ENCODE data around the gene LAMA2. TPM values are rescaled to one million over a fixed set of nuclear protein-coding genes. Genes with fewer than 3 reads are reported as not detected.

LAMA2 gene
- total RNA-seq, 1 donor from 2014 or later: 1.8 TPM

GRCh38 chr6:128964233-128964755 is 81.4 kb downstream of the LAMA2 start:
- H3K27me3 ChIP-seq (ENCODE audit: insufficient read depth, low read length): no peaks in the 10 kb centered on the region
- no peaks in the 10 kb centered on the region for H3K9me3 ChIP-seq (ENCODE audit: insufficient read depth, low read depth, low read length)
- no peaks in the 10 kb centered on the region for H3K36me3 ChIP-seq (ENCODE audit: insufficient read depth, low read length)
- no peaks in the 10 kb centered on the region for H3K27me3 Mint-ChIP-seq (ENCODE audit: low read depth, unreplicated experiment)
- no peak overlapping the region for H3K4me2 ChIP-seq (ENCODE audit: low read length)
- no peaks in the 10 kb centered on the region for H3K4me1 Mint-ChIP-seq (ENCODE audit: low read depth, unreplicated experiment)
- no peak overlapping the region for H3K27ac ChIP-seq (ENCODE audit: low read depth, low read length)
- no peak overlapping the region for H3K27ac Mint-ChIP-seq (ENCODE audit: unreplicated experiment)
- H3K4me3 Mint-ChIP-seq (ENCODE audit: unreplicated experiment): no peak overlapping the region
- H3K9ac ChIP-seq (ENCODE audit: low read length): no peak overlapping the region
- H3K79me2 ChIP-seq (ENCODE audit: insufficient read depth, low read length): no peaks in the 10 kb centered on the region
- DNase-seq (ENCODE audit: low read depth): no peak
- H3K4me3 ChIP-seq (ENCODE audit: insufficient read depth, low read depth, low read length): no peak overlapping the region
- H2AFZ ChIP-seq (ENCODE audit: low read depth, low read length): no peak overlapping the region
- no peaks in the 10 kb centered on the region for H3K36me3 Mint-ChIP-seq (ENCODE audit: low read depth, unreplicated experiment)
- no peaks in the 10 kb centered on the region for H4K20me1 ChIP-seq (ENCODE audit: insufficient read depth, low read length)
- peak; percentile 73 for FAIRE-seq
- TF ChIP-seq EZH2 (IDR thresholded peaks at IDR 0.05; ENCODE audit: insufficient read depth, low read length) (no peak), CTCF (IDR thresholded peaks at IDR 0.05; ENCODE audit: insufficient read depth, low read depth, low read length) (no peak)
- no peaks in the 10 kb centered on the region for H3K4me1 ChIP-seq (ENCODE audit: insufficient read depth, low read length)
- H3K9me3 Mint-ChIP-seq (ENCODE audit: unreplicated experiment): no peaks in the 10 kb centered on the region

DNA sequence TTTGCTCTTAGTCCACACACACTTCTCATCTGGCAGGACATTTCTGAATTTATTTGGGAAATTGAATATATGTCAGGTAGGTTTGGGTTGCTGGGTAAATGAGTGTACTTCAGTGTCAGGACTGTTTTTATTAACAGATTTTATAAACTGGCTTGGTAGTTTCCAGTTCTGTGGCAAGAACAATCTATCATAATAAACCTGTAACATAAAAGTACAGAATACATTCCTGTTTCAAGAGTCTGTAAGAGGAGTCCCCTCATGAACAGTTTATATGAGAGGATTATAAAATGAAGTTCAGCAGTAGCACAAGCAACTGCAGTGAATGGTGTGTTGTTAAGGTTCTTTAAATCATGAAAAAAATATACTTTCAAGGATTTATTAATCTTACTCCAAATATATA is 81.8 kb downstream of the LAMA2 start:
- no peaks in the 10 kb centered on the region for H3K4me1 Mint-ChIP-seq (ENCODE audit: low read depth, unreplicated experiment)
- Histone ChIP-seq H3K4me1 (ENCODE audit: insufficient read depth, low read length) (no peaks in the 10 kb centered on the region), H3K79me2 (ENCODE audit: insufficient read depth, low read length) (no peaks in the 10 kb centered on the region), H3K27me3 (ENCODE audit: insufficient read depth, low read length) (no peaks in the 10 kb centered on the region), H2AFZ (ENCODE audit: low read depth, low read length) (no peak overlapping the region), H3K36me3 (ENCODE audit: insufficient read depth, low read length) (no peaks in the 10 kb centered on the region), H4K20me1 (ENCODE audit: insufficient read depth, low read length) (no peaks in the 10 kb centered on the region), H3K4me3 (ENCODE audit: insufficient read depth, low read depth, low read length) (no peak overlapping the region), H3K4me2 (ENCODE audit: low read length) (no peak overlapping the region), H3K9me3 (ENCODE audit: insufficient read depth, low read depth, low read length) (no peaks in the 10 kb centered on the region), H3K9ac (ENCODE audit: low read length) (no peak overlapping the region), H3K27ac (ENCODE audit: low read depth, low read length) (no peak overlapping the region)
- H3K4me3 Mint-ChIP-seq (ENCODE audit: unreplicated experiment): no peak overlapping the region
- H3K36me3 Mint-ChIP-seq (ENCODE audit: low read depth, unreplicated experiment): no peaks in the 10 kb centered on the region
- H3K9me3 Mint-ChIP-seq (ENCODE audit: unreplicated experiment): no peaks in the 10 kb centered on the region
- FAIRE-seq (peak; percentile 49), DNase-seq (ENCODE audit: low read depth) (no peak)
- no peak for TF ChIP-seq CTCF (IDR thresholded peaks at IDR 0.05; ENCODE audit: insufficient read depth, low read depth, low read length)
- TF ChIP-seq EZH2 (IDR thresholded peaks at IDR 0.05; ENCODE audit: insufficient read depth, low read length): no peak
- H3K27ac Mint-ChIP-seq (ENCODE audit: unreplicated experiment): no peak overlapping the region
- no peaks in the 10 kb centered on the region for H3K27me3 Mint-ChIP-seq (ENCODE audit: low read depth, unreplicated experiment)

DNA sequence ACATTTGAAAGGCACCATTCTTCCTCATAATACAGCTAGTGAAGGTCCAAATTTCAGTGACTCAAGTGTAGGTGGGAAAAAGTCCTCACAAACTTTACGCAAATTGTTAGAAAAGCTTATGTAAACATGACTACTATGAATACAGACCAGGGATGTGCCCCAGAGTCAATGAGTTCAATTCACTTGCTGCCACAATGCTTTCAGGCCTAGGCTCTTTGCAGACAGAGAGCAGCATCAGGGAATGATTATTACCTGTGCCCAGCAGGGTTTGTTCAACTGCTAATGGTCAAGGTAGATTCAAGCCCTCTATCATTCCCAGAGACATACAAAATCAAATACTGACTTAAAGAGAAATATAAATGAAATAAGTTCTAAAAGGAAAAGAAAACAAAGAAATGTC is 84.0 kb downstream of the LAMA2 start:
- Histone ChIP-seq H2AFZ (ENCODE audit: low read depth, low read length) (no peak overlapping the region), H3K79me2 (ENCODE audit: insufficient read depth, low read length) (no peaks in the 10 kb centered on the region), H3K9me3 (ENCODE audit: insufficient read depth, low read depth, low read length) (no peaks in the 10 kb centered on the region), H3K9ac (ENCODE audit: low read length) (no peak overlapping the region), H3K4me1 (ENCODE audit: insufficient read depth, low read length) (no peaks in the 10 kb centered on the region), H3K27ac (ENCODE audit: low read depth, low read length) (no peak overlapping the region), H3K27me3 (ENCODE audit: insufficient read depth, low read length) (no peaks in the 10 kb centered on the region), H3K4me2 (ENCODE audit: low read length) (no peak overlapping the region), H3K36me3 (ENCODE audit: insufficient read depth, low read length) (no peaks in the 10 kb centered on the region), H3K4me3 (ENCODE audit: insufficient read depth, low read depth, low read length) (no peak overlapping the region), H4K20me1 (ENCODE audit: insufficient read depth, low read length) (no peaks in the 10 kb centered on the region)
- Mint-ChIP-seq H3K27me3 (ENCODE audit: low read depth, unreplicated experiment) (no peaks in the 10 kb centered on the region), H3K9me3 (ENCODE audit: unreplicated experiment) (no peaks in the 10 kb centered on the region), H3K36me3 (ENCODE audit: low read depth, unreplicated experiment) (no peaks in the 10 kb centered on the region), H3K27ac (ENCODE audit: unreplicated experiment) (no peak overlapping the region), H3K4me3 (ENCODE audit: unreplicated experiment) (no peak overlapping the region), H3K4me1 (ENCODE audit: low read depth, unreplicated experiment) (no peaks in the 10 kb centered on the region)
- FAIRE-seq (no peak), DNase-seq (ENCODE audit: low read depth) (no peak)
- TF ChIP-seq EZH2 (IDR thresholded peaks at IDR 0.05; ENCODE audit: insufficient read depth, low read length) (no peak), CTCF (IDR thresholded peaks at IDR 0.05; ENCODE audit: insufficient read depth, low read depth, low read length) (no peak)
